CD4-positive, alpha-beta T cell treated with Interleukin-6 at 100 ng/mL for 8 hours (primary cell): ENCODE measurements around the gene RBPMS2.
"Not testable (repeated sequence)": the region's sequence is repeated elsewhere in the genome, so short reads cannot be mapped to it uniquely, and the experiment has no call there.

Experiments
- DNase-seq: peaks from one replicate; pipeline ENCODE4 v3.0.0-alpha.2; 2020; ENCODE audit warnings: mixed read lengths, low spot score

The RBPMS2 gene

DNA sequence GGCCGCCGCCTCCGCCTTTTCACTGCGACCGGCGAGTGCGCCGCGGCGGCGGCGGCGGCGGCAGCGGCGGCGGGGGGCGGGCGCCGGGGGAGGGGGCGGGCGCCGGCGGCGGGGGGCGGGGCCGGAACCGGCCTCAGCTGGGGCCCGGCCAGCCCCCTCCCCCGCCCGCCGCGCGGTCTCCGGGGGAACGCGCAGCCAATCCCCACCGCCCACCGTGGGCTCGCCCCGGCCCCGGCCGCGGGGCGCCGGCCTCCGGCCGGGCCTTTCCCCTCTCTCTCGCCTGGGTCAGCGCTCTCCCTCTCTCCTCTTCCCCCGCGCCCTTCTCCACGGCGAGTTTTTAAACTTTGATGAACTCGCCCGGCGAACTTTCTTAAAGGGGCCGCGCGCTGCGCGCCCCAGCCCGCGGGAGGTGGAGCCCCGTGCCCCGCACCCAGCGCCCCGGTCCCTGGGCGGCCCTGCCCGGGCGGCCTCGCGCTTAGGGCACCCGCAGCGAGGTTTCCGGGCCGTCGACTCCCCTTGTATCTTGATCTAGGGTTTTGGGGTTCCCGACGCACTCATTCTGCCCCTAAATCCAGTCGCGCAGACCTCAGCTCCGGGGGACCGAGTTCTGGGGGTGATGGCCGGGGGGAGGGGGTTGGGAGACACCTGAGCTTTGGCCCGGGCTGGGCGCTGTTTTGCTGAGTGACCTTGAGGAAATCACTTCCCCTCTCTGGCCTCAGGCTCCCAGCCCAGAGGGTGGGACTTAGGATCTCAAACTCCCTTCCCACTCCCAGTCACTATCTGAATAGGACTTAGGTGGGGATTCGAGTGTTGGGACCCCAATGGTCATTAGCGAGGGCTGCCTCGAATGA, at the start of gene RBPMS2:
Gene RBPMS2 (minus strand): TSS at position 39 of the 851 bp plus-strand sequence. CDS start 270 bp downstream, outside the sequence.
- no peak for DNase-seq

DNA sequence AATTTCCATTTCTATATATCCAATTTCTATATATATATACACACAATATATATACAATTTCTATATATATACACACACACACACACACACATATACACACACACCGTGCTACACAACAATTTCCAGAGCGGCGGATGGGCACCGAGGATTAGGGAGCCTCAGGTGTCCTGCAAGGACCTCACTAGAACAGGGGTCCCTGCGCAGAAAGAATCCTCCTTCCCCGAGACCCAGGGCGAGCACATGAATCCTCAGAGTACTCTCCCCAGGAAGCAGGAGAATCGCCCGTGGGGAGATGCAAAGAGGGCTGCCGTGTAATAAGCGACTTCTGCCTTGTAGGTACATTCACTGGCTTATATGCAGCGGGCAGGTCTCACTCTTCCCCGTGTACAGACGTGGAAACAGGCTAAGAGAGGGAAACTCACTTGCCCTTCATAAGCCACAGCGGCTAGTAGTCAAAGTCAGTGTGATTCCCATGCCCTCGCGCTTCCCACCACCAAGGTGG, 49.6 kb upstream of the RBPMS2 start:
- no peak for DNase-seq

DNA sequence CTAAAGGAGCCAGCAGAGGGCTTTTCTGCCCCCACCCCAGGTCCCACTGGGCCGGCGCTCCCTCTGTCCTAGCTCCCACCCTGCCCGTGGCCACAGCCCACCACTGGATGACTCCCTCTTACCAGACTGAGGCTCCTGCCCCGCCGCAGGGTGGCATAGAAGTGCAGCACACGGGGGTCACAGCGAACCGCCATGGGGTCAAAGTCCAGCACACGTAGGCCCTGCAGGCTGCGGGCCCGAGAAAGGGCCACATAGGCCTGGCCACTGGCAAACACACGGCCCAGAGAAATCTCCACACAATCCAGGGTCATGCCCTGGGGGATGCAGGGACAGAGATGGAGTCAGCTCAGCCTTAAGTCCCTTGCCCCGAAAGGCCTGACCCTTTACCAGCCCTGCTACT, 41.1 kb upstream of the RBPMS2 start:
- DNase-seq: no peak

DNA sequence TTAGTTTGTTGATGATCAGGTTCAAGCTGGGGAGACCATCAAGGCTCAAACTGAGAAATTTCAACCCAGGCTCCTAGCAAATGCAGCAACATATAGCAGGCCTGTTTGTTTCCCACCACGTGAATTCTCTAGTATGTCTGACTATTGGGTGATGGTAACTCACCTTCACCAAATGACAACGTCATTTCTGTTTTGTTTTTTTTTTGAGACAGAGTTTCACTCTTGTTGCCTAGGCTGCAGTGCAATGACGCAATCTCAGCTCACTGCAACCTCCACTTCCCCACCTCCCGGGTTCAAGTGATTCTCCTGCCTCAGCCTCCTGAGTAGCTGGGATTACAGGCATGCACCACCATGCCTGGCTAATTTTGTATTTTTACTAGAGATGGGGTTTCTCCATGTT, 39.6 kb upstream of the RBPMS2 start:
- not testable (repeated sequence) for DNase-seq

DNA sequence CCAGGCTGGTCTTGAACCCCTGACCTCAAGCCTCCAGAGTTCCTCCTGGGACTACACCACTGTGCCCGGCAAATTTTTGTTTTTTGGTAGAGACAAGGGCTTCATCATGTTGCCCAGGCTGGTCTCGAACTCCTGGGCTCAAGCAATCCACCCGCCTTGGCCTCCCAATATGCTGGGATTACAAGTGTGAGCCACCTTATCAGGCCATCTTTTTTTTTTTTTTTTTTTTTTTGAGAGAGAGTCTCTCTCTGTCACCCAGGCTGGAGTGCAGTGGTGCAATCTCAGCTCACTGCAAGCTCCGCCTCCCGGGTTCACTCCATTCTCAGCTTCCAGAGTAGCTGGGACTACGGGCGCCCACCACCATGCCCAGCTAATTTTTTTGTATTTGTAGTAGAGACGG, 38.9 kb upstream of the RBPMS2 start:
- DNase-seq: not testable (repeated sequence)

DNA sequence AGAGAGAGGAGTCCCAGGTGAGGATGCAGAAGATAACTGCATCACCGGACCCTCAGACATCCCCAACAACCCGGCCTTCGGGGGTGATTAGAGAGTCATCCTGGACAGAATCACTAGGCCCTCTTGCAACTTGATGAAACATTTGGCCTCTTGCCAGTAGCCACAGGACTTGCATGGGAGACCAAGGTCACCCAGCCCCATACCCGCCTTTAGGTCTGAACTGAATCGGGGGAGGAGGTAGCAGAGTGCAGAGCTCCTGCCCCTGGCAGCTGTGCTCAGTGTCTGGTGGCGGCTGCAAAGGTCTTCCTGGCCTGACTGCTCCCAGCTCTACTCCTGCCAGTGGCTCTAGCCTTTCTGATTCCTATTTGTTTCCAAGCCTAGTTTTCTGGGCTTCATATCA, 37.7 kb upstream of the RBPMS2 start:
- DNase-seq: no peak

DNA sequence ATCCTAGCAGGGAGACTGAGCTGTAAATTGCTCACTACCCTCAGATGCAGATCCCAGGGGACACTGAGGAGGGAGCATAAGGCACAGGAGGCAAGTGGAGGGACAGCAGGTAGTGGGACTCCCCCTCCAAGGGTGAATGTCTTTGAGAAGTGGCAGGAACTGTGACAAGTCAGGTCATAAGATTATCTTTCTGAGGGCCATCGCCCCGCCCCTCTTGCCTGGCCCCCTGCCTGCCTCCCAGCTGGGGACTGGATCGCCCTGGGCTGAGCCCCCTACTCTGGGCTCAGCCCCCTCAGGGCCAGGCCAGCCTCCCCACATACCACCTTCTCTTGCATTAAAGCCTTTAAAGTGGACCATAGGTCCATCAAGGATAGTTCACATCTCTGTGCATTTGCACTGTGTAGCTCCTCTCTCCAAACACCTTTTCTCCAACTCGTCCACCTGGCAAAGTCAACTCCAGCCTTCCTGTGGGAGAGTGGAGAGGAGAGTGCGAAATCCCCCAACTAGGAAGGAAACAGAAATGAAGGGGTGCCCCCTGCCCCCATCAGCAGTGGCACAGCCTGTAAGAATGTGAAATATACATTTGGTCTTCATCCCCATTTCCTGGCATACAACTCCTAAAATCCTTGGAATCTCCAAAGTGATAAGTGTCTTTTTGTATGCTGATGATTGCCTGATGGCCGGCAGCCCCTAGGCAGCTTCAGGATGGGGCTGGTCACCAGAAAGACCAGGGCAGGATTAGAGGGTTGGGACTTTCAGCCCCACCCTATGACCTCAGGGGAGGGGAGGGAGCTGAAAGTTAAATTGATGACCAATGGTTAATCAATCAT, 35.3 kb upstream of the RBPMS2 start:
- no peak for DNase-seq

DNA sequence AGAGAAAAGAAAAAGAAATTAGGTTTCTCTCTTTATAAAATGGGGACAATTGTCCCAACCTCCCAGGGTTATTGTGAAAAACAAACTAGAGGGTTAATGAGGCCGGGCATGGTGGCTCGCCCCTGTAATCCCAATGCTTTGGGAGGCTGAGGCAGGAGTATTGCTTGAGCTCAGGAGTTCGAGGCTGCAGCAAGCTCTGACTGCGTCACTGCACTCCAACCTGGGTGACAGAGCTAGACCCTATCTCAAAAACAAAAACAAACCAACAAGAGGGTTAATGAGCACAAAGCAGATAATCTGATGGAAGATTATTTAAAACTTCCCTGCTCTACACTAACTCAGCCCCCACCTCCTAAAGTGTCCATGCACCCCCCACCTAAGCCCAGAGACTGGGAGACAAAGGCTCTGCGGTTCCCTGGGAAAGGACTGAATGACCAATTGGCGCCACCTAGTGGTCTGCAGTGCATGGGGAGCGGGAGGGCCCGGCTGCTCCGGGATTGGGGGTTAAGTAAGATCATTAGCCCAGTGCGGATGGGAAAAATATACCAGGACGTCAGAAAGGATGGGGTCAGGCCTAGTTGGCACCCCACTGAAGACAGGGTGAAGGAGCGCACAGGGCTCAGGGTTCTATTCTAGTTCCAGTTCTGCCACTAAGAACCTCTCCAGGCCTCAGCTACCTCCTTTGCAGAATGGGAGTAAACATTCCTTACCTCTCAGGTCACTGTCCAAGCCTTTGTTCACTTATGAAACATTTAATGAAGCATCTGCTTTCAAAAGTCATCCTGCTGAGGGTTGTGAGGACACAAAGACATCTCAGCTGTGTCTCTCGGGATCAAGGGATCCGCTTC, 34.5 kb upstream of the RBPMS2 start:
- peak; percentile 63 for DNase-seq

DNA sequence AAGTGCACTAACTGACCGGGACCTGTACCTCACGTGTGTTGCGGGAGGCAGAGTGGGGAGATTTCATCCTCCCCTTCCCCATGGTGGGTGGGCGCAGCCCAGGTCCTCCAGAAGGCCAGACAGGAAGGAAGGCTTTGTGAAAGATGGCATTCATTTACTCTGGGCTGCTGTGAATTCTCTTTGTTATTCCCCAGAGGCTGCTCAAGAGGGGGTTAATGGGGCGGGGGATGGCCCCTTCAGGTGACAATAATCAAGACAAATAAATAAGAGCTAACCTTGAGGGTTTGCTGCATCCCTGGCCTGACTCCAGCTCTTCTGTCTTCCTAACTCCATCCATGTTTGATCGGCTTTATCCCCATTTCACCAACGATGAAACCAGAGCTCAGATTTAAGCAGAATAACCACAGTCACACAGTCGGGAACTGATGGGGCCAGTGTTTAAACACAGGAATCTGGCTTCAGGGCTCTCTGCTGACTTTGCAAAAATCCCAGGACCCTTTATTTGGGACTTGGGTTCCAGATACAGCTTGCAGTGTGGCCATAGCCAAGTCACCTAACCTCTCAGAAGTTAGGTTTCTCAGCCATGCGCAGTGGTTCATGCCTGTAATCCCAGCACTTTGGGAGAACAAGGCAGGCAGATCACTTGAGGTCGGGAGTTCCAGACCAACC, 33.5 kb upstream of the RBPMS2 start:
- DNase-seq: no peak

DNA sequence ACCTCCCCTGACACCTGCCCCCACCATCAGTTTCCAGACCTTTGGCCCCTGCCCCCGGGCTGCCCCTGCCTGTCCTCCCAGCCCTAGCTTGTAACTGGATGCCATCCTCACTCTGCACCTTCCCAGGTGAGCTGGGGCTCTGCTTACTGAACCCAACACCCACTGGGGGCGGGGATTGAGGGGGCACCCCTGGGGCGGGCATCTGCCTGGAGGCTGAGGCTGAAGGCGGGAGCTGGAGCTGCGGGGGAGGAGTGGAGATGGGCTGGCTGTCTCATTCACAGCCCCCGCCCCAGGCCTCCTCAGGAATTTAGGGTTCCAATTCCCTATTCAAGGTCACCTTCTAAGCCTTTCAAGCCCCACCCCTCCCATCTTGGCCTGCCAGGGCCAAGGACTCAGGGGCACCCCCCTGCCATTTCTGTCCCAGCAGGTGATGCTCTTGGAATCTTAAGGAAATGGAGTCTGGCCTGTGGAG, 32.4 kb upstream of the RBPMS2 start:
- no peak for DNase-seq

DNA sequence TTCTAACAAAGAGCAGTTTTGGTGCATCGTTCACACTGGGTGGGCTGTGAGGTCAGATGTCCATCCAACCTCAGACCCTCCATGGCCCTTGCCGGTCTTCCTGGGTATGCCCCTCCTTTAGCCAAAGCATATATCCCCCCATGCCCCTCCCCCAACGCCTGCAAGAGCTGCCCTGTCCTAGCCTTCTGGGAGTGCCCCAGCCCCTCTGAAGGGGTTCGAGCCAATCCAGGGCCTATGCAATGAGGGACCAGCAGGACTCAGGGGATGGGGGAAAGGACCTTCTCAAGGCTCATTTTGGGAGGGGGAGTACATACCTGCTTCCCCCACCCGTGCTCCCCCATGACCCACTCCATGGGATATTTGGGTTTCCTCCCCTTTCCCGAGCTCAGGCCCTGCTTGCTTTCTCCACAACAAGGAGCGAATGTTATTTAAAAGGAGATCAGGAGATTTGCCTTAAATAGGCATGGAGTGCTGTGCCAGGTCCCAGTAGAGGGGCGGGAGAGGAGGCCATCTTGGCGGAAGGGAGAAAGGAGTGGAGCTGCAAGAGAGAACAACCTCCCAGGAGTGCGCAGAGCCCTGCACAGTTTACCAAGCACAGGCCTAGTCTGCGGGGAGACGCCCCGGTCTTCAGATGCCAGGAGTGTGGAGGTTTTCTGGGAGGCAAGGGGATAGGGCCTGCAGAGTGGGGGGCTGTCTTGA, 31.8 kb upstream of the RBPMS2 start:
- DNase-seq: no peak

DNA sequence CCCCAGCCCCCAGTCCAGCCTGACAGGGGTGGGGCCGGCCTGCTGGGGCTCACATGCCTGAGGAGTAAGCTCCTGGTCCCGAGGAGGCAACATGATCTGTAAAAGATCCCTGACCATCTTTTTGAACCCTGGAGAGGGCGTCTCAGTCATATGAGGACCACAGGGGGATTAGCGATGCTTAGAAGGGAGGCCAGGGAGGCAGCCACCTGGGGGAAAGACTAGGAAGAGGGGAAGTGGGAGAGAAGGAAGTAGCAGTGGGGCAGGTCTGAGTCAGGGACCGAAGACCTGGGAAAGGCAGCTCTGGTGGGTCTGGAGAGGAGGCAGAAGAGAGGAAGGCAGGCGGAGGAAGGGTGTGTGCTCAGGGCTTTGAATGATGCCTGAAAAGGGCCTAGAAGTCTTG, 31.1 kb upstream of the RBPMS2 start:
- DNase-seq: no peak

DNA sequence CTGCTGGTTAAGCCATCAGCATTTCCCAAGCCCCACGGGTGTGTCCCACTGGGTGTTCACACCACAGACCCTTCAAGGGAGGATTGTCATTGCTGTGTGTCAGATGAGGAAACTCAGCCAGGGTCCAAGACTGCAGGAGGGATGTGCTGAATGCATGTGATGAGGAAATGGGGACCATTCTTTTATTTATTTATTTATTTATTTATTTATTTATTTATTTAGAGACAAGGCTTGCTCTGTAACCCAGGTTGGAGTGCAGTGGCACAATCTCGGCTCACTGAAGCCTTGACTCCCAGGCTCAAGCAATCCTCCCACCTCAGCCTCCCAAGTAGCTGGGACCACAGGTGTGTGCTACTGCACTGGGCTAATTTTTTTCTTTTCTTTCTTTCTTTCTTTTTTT, 29.2 kb upstream of the RBPMS2 start:
- no peak for DNase-seq

DNA sequence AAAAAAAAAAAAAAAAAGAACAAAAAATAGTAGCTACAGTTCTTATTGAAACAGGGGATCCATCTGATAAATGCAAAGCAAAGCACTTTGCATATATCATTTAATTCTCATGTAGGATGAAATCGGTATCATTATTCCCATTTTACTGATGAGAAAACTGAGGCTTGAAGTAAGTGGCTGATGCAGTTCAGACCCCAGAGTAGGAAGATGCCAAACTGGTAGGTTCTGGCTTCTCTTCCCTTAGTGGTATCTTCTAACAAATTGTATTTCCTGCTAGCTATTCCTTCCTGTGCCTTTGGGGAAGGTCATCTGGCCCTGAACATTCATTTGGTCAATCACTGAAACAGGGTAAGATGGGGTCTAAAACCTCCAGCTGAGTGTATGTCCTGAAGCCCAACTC, 28.1 kb upstream of the RBPMS2 start:
- DNase-seq: no peak

DNA sequence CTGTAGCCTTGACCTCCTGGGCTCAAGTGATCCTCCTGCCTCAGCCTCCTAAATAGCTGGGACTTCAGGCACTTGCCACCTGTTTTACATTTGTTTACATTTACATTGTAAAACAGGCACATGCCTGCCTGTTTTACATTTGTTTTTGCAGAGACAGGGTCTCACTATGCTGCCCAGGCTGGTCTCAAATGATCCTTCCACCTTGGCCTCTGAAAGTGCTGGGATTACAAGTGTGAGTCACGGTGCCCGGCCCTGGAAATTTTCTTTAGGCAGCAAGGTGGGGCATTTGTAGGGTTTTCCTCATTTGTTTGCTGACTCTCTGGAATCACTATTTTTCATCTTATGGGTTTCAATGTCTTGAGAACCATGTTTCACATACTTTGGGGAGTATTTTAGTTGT, 25.1 kb upstream of the RBPMS2 start:
- no peak for DNase-seq

DNA sequence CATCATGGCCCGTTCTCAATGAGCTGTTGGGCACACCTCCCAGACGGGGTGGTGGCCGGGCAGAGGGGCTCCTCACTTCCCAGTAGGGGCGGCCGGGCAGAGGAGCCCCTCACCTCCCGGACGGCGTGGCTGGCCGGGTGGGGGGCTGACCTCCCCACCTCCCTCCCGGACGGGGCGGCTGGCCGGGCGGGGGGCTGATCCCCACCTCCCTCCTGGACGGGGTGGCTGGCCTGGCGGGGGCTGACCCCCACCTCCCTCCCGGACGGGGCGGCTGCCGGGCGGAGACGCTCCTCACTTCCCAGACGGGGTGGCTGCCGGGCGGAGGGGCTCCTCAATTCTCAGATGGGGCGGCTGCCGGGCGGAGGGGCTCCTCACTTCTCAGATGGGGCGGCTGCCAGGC, 23.5 kb upstream of the RBPMS2 start:
- not testable (repeated sequence) for DNase-seq

DNA sequence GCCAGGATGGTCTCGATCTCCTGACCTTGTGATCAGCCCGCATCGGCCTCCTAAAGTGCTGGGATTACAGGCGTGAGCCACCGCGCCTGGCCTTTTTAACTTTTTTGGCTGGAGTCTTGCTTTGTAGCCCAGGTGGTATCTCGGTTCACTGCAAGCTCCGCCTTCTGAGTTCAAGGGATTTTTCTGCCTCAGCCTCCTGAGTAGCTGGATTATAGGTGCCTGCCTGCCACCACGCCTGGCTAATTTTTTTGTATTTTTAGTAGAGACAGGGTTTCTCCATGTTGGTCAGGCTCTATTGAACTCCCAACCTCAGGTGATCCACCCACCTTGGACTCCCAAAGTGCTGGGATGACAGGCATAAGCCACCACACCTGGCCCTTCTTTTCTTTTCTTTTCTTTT, 20.5 kb upstream of the RBPMS2 start:
- DNase-seq: not testable (repeated sequence)

DNA sequence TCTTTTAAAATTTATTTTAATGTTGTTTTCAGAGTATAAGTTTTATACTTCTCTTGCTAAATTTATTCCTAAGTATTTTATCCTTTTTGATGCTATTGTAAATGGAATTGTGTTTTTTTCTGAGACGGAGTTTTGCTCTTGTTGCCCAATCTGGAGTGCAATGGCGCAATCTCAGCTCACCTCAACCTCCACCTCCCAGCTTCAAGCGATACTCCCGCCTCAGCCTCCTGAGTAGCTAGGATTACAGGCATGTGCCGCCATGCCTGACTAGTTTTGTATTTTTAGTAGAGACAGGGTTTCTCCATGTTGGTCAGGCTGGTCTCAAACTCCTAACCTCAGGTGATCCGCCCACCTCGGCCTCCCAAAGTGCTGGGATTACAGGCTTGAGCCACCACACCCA, 19.9 kb upstream of the RBPMS2 start:
- not testable (repeated sequence) for DNase-seq

DNA sequence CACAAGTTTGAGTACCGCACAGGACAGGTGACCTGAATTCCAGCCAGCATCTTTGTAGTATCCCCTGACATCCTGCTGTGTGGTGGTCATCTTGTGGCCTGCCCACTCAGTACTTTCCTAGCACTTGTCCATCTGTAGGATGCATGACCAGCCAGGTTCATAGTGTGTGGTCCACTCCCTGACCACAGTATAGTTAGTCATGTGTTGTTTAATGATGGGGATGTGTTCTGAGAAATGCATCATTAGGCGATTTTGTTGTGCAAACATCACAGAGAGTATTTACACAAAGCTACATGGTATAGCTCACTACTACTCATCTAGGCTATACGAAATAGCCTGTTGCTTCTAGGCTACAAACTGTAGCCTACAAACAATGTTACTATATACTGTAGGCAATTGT, 16.9 kb upstream of the RBPMS2 start:
- DNase-seq: no peak

DNA sequence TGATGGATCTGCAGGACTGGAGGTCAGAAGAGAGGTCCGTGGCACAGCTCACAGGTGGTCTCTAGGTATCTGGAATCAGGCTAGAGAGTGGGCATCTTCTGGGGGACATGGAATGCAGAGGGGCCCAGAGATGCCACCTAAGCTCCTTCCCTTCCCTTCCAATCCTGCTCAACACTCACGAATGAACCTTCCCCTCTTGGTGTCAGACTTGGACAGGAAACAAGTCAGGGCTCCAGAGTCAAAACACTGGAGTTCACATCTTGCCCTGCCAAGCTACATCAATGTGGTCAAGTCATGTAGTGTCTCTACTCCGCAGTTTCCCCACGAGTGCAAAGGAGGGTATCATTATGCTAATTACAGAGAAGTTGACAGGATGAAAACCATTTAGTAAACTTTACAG, 16.0 kb upstream of the RBPMS2 start:
- no peak for DNase-seq

DNA sequence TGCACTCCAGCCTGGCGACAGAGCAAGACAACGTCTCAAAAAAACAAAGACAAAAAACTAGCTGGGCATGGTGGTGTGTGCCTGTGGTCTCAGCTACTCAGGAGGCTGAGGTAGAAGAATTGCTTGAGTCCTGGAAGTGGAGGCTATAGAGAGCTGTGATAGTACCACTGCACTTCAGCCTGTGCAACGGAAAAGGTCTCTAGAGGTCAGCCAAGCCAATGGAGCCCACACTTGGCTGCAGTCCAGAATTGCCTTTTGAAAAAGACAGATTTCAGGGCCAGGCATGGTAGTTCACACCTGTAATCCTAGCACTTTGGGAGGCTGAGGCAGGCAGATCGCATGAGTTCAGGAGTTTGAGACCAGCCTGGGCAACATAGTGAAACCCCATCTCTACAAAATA, 8.4 kb upstream of the RBPMS2 start:
- no peak for DNase-seq
